Measurements from ENCODE around the gene PTPRD. TPM values are rescaled to one million over a fixed set of nuclear protein-coding genes. Genes with fewer than 3 reads are reported as not detected.

The PTPRD gene
- total RNA-seq, 4 donors from 2014 or later: 85.8 to 169 (median 135) TPM

GRCh38 chr9:10331157-10331556, 281.6 kb downstream of the PTPRD start:
- H3K4me3 ChIP-seq: no peak overlapping the region
- H3K4me1 ChIP-seq: no peaks in the 10 kb centered on the region
- TF ChIP-seq POLR2A (IDR thresholded peaks at IDR 0.05) (no peak), CTCF (IDR thresholded peaks at IDR 0.05) (no peak)
- no peak for DNase-seq
- H3K9me3 ChIP-seq: no peaks in the 10 kb centered on the region
- no peak overlapping the region for H3K27ac ChIP-seq
- H3K36me3 ChIP-seq: no peaks in the 10 kb centered on the region
- H3K27me3 ChIP-seq: no peaks in the 10 kb centered on the region

- no peaks in the 10 kb centered on the region for H3K9me3 ChIP-seq
- no peak overlapping the region for H3K4me3 ChIP-seq
- DNase-seq: no peak
- H3K27ac ChIP-seq: no peak overlapping the region
- TF ChIP-seq POLR2A (IDR thresholded peaks at IDR 0.05): no peak
- no peak for TF ChIP-seq CTCF (IDR thresholded peaks at IDR 0.05)
- H3K27me3 ChIP-seq: no peaks in the 10 kb centered on the region
- no peaks in the 10 kb centered on the region for H3K4me1 ChIP-seq
- no peaks in the 10 kb centered on the region for H3K36me3 ChIP-seq
Observed at GRCh38 chr9:10282084-10282483, 330.7 kb downstream of the PTPRD start.

DNA sequence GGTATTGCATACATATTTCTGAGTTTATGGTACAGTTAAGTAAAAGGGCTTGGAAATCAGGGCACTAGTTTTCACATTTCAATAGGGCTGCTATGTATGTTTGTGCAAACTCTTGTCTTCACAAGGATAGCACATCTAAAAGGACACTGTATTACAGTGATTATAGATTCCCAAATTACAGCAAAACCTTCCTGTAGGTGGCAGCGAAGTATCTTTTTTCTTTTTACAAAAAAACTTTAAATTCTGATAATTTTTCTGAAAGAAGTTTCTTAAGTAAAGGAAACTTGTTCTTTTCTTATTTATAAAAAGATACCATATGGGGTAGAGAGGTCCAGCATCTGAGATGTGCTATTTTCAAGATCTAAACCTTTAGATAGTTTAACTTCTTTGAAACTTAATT, 337.8 kb downstream of the PTPRD start:
- H3K36me3 ChIP-seq: no peaks in the 10 kb centered on the region
- H3K9me3 ChIP-seq: no peaks in the 10 kb centered on the region
- no peak for TF ChIP-seq POLR2A (IDR thresholded peaks at IDR 0.05)
- TF ChIP-seq CTCF (IDR thresholded peaks at IDR 0.05): no peak
- H3K27me3 ChIP-seq: no peaks in the 10 kb centered on the region
- no peak overlapping the region for H3K4me3 ChIP-seq
- no peaks in the 10 kb centered on the region for H3K4me1 ChIP-seq
- DNase-seq: no peak
- H3K27ac ChIP-seq: no peak overlapping the region

DNA sequence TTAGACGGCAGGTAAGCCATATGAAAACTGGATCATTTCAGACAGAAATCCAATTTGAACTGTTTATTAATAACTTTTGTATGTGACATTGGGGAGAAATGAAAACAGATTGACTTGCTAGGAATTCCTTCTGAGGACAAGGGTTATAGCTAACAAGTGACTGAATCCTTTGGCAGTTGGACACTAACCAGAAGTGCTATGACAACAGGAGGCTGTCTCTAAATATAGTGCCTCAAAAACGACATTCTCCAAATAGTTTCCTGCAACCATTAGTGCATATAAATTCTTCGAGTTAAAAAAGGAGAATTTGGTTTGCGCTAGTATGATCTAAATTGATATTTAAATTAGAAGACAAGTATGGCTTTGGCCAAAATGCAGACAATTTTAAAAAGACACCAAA, 338.6 kb downstream of the PTPRD start:
- H3K27ac ChIP-seq: no peak overlapping the region
- H3K4me1 ChIP-seq: no peaks in the 10 kb centered on the region
- no peak overlapping the region for H3K4me3 ChIP-seq
- no peaks in the 10 kb centered on the region for H3K36me3 ChIP-seq
- no peaks in the 10 kb centered on the region for H3K27me3 ChIP-seq
- no peak for DNase-seq
- H3K9me3 ChIP-seq: no peaks in the 10 kb centered on the region
- TF ChIP-seq CTCF (IDR thresholded peaks at IDR 0.05) (no peak), POLR2A (IDR thresholded peaks at IDR 0.05) (no peak)

- Histone ChIP-seq H3K4me3 (no peak overlapping the region), H3K9me3 (no peaks in the 10 kb centered on the region), H3K27ac (no peak overlapping the region), H3K27me3 (no peaks in the 10 kb centered on the region), H3K4me1 (no peaks in the 10 kb centered on the region), H3K36me3 (no peaks in the 10 kb centered on the region)
- no peak for DNase-seq
- TF ChIP-seq POLR2A (IDR thresholded peaks at IDR 0.05): no peak
- TF ChIP-seq CTCF (IDR thresholded peaks at IDR 0.05): no peak
Observed at GRCh38 chr9:10272830-10273229, 340.0 kb downstream of the PTPRD start.

Data from Peyer's patch (tissue), 4 donors.